HG03521 (cell line): Measurements from ENCODE around the gene SKI.
A peak's percentile ranks its signal among the peaks of the same experiment; 100 is the strongest.

Source experiments
- ATAC-seq: cut with Tn5 transposase; IDR thresholded peaks from one replicate; pipeline ENCODE4 v1.9.1; 2021; ENCODE audit warnings: mild to moderate bottlenecking, moderate library complexity; ENCODE audit not compliant: unreplicated experiment

Gene SKI

DNA sequence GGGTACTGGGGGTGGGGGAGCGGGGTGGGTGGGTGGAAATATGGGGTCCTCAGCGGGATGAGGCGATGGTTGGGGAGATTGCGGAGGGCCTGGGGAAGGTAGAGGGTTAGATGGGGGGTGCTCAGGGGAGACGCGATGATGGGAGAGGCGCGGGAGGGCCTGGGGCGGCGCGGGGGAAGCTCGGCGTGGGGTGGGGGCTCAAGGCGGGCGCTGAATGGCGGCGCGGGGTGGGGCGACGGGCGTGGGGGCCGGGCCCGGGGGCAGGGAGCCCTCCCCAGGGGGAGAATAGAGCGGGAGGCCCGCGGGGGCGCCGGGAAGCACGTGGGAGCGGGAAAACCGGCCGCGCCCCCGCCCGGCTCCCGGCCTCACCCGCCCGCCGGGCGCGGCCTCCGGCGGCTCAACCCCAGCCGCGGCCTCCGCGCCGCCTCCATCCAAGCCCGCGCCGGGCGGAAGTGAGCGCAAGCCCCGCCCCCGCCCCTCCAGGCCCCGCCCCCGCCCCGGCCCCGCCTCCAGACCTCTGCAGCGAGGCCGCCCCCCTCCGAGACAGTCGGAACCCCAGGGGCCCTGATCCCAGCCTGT lies 33.7 kb upstream of the SKI start, which contains the start of gene FAAP20:
TSS of gene FAAP20 (minus strand) at position 454 of the 579 bp plus-strand sequence. CDS start at position 431, 23 bp downstream.
- peak; percentile 48 for ATAC-seq

DNA sequence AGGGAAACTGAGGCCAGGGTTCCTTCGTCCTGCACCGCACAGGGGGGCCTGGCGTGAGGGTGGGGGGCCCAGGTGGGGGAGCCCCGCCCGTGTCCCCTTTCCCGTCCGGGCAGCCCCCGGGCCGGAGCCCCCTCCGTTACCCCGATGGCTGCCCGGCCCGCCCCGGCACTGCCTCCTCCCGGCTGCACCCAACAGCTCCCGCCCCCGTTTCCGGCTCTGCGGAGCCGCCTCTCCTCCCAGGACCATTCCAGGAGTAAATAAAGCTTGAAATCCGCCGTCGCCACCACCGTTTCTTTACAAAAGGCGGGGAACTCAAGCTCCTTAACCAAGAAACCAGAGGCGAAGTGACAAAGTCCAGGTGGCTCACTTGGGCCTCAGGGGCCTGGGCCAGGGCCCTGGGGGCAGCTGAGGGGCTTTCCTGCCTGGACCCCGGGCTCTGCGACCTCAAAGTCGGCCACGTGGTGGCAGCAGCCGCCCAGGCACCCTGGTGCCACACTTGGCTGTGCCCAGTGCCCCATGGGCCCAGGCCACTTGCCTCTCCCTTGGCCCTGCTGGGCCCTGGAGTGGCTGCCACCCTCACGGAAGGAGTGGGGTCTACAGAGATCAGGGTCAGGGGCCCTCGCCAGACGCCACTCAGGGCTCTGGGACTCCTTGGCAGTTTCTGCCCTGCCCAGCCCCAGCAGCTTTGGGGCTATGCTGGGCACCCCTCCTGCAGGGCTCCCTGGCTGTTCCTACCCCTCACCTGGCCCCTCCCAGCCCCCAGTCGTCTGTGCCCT lies 33.0 kb upstream of the SKI start:
- ATAC-seq = peak; percentile 57

DNA sequence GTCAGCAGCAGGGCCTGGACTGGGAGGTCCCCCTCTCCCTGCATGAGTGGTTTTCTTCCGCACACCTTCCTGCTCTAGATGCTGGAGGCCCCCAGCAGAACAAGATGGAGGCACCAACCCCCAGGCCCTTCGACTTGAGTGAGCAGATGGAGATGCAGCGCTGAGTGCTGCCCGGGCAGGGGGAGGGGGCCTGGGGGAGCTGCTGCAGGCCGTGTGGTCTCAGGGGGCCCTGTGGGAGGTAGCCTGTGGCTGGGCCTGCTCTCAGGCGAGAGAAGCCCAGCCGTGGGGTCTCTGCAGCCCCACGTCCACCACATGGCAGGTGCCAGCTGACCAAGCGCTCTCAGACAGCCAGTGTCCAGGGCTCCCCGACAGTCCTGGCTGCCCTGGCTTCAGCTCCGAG lies 32.3 kb upstream of the SKI start:
- ATAC-seq = no peak

DNA sequence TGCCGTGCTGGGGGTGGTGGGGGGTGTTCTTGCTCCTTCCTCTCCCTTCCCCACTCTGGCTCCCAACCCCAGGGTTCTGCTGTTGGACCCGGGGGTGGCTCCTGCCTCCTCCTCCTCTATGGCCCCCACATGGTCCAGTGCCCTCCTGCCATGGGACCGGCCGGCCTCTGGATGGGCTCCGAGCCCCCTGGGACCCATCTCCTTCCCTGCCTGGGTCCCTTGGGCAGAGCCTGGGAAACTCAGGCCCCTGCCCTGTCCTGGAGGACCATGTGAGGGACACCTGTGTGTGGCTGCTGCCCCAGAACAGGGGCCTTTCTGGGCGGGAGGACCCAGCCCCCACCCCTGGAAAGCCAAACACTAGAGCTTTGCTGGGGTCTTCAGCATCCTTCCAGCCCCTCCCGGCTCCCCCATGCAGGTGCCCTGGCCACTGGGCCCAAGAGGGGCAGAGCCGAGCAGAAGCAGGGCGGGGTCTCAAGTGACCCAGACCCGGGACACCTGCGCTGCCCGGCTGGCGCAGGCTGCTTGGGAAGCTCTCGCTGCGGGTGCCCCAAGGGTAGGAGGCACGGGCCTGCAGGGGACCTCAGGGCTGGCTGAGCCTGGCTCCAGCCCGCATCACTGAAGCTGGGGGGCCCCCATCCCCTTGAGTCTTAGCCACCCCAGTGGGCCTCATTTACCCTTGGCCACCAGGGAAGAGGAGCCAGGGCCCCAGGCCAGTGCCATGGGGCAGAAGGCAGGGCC lies 31.0 kb upstream of the SKI start:
- no peak for ATAC-seq

DNA sequence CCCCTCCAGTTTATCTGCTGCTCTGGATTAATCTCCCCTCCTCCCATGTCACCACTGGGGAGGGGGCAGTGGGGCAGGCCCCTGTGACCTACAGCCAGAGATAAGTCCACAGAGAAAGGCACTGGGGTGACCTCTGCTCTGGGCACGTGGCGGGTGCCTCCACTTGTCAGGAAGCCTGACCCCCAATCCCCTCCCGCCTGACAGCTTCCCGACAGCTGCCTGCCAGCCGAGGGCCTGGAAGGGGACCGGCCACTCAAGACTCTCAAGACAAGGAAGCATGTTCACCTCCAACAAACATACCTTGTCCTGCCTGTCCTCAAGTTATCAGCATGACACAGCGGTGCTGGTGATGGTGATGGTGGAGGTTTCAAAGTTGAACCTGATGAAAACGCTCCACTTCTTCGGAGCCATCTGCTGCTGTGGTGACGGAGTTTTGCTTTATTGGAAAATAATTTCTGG lies 30.4 kb upstream of the SKI start:
- ATAC-seq = no peak

DNA sequence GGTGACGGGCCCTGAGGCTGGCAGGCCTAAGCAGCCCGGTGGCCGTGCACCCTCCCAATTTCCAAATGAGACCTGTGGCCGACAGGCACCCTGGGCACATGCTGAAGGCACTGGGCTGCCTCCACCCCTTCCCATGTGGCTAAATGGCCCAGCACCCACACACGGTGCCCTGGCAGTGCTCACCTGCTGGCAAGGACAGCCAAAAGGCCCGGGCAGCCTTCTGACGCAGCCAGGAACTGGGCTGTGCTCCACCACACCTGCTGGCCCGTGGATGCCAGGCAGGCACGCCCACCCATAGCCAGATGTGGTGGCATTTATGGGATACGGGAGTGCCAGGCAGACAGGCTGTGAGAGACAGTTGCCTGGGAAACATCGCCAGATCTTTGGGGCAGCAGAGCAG lies 29.5 kb upstream of the SKI start:
- ATAC-seq = no peak

DNA sequence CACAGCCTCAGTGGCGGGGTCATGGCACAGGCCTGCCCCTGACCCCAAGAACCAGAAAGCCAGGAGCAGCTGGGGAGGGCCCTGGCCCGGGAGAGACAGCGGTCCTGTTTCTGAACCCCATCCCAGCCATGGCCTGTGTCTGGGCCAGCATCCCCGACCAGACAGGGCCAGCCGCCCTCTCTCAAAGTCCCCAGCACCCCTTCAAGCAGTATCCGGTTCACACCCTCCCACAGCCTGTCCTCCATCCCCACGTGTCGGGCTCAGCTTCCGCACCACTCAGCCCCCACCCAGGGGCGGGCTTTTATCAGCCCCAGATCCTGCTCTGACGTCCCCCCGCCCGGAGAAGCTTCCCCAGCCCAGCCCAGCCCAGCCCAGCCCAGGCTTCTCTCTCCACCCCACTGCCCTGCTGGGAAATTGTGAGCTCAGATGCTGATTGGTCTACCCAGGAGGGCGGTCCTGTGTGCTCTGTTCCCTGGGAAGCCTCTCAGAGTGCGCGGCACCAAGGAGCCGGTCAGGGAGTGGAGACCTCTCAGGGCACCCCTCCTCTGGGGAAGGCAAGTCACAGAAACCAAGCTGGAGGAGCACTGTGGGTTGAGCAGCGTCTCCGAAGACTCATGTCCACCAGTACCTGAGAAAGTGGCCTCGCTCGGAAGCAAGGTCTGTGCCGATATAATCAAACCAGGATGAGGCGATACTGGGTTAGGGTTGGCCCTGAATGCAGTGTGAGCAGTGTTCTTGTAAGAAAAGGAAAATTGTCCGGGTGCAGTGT lies 28.9 kb upstream of the SKI start:
- ATAC-seq = peak; percentile 29

DNA sequence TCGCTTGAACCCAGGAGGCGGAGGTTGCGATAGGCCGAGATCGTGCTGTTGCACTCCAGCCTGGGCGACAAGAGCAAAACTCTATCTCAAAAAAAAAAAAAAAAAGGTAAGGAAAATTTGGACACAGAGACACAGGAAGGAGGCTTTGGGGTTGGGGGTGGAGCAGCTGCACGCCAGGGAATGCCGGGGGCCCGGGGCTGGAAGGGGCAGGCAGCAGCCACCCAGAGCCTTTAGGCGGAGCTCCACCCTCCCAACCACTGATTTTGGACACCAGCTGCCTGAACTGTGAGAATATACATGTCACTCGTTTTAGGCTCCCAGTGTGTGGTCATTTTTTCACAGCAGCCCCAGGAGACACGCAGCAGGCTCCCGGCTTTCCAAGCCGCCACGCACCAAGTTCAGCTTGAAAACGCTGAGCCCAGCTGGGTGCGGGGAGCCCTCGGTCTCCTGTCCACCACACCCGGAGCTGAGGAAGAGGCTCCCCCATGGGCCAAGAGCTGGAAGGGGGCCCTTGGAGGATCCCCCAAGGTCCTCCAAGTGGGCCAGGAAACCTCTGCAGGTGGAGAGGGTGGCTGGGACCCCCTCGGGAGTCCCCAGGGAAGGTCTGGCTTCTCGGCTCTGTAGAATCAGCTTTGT lies 27.7 kb upstream of the SKI start:
- no peak for ATAC-seq

DNA sequence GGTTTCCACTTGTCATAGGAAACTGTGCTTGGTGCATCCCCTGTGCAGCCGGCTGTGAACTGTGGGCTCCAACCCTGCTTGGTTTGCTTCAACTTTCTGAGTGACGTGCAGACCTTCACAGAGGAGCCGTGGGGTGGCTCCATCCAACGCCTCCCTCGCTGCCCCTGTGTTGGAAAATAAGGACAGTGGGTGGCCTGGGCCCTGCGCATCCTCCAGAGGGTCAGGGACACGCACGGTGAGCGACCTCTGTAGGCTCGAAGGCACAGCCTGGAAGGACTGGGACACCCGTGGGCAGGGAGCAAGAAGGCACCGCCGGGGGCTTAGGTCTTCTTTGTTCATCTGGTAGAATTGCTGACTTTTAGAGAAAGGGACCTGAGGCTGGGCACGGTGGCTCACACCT lies 27.1 kb upstream of the SKI start:
- no peak for ATAC-seq

DNA sequence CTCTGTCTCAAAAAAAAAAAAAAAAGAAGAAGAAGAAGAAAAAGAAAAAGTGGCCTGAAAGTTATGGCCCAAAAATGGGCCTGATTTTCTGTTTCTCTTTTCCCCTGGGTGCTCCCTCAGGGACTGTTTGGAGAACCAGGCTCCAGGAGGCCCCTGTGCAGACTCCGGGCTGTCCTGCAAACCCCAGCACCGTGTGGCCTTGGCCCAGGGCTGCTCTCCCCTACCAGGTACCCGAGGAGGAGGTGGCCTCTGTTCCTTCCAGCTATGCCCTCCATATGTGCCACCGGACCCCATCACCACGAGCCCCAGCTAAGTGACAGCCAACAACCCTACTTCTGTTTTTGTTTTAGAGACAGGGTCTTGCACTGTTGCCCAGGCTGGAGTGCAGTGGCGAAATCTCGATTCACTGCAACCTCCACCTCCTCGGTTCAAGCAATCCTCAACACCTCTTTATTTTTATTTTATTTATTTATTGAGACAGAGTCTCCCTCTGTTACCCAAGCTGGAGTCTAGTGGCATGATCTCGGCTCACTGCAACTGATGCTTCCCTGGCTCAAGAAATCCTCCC lies 26.0 kb upstream of the SKI start:
- no peak for ATAC-seq

DNA sequence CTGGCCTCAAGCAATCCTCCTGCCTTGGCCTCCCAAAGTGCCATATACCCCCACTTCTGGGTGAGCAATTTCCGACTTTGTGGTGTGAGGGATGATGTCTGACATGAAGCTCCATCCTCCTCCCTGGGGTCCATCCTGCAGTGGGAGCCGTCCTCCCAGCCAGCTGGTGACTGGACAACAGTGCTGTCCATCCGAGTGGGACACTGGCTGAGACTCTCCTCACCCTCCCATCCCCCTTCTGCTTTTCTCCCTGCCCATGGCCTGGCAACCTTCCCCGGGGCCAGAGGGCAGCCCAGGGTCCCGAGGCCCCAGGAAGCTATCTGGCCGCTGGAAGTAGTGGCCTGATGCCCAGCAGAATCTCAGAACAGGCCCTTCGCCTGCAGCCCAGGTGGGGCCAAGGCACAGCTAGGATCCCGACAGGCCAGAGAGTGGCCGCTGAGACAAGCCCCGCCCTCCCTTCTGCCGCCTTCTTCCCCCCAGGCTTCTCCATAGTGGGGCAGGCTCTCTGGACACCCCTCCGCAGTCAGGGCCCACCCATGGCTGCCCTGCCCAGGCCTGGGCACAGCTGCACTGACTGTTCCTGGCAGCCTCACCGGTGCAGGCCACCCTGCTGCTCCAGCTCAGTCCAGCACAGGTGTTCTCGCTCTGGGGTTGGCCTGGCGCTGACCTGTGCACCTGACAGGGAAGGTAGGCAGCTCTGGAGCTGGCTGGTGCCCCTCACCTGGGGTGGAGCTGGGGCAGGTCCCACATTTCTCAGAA lies 25.1 kb upstream of the SKI start:
- ATAC-seq = no peak

DNA sequence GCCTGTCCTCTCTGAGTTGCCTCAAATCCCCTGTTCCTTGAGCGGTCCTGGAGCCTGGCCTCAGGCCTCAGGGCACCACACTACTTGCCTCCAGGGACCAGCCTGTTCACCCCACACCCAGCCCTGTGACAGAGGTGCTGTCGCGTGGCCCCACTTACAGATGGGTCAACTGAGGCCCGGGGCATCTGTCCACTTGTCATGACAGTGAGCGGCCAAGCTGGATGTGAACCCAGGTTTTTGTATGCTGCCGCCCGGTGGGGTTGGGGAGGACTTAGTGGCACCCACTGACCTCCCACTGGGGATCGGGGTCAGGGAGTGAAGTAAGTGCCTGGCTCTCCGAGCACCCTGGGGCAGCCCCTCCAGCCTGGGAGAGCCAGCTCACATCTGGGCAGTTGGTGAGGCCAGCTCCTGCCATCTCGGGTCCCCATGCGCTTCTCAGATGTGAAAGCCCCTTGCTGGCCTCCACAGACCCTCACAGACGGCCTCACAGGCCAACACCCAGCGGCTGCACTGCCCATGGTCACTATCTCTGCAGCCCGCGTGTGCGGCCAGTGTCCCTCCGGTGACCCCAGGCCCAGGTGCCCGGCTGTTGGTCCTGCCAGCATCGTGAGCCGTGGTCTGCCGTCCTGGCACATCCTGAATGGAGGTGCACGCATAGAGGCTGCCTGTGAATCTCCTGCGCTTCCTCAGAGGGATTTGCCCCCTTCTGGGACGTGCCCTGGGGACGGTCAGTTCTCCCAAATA lies 24.3 kb upstream of the SKI start:
- ATAC-seq = no peak

DNA sequence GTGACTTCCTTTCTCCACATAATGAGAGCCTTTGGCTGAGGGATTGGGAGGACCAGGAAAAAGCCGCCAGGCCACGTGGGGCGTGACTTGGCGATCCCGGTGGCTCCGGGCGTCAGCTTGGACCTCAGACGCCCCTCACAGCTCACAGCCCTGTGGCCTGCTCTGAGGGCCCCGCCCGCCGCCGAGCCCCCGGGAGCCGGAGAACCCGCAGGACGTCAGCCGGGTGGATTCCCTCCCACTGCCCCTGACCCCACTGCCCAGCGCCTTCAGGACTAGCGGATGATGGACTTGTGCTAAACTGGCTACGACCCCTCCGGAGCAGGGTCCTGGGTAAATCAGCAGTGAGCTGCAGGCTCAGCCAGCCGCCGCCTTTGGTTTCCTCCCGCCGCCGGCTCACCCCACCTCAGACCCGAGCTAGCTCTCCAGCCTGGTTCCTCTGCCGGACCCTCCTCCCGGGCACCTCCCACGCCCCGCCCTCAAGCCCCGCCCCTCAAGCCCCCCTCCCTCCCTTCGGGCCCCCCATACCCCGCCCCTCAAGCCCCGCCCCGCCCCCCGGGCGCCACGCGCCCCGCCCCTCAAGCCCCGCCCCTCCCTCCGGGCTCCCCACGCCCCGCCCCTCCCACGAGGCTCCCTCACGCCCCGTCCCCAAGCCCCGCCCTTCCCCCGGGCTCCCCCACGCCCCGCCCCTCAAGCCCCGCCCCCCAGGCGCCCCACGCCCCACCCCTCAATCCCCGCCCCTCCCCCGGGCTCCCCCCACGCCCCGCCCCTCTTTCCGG lies 23.5 kb upstream of the SKI start:
- ATAC-seq = no peak

DNA sequence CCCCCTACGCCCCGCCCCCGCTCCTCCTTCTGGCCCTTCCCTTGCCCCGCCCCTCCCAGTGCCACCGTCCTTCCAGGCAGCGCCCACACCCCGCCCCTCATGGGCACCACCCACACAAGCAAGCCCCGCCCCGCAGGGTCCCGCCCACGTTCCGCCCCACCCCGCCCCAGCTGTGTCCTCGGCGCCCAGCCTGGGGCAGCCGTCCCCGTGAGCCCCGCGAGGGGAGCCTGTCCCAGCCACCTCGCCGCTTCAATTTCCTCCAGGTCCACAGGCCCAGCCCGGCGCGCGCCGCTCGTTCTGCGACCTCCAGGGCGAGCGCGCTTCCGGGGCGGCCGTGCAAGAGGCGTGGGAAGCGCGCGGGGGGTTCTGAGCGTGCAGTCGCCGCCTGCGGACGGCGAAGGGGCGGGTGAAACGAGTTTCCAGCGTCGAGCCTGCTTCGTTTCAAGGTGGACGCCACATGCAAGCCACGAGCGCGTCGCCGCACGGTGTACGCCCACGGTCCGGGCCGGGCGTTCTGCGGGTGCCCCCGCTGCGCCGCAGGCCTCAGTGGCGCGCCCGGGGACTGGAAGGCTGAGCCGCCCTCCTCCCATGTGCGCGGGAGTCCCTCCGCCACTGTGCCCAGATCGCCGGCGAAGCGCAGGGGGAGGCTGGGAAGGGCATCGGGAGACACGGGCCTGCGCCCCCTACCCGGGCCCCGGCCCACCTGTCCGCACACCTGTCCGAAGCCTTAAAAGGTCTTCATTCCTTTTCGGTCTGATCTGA lies 22.7 kb upstream of the SKI start:
- peak; percentile 66 for ATAC-seq

DNA sequence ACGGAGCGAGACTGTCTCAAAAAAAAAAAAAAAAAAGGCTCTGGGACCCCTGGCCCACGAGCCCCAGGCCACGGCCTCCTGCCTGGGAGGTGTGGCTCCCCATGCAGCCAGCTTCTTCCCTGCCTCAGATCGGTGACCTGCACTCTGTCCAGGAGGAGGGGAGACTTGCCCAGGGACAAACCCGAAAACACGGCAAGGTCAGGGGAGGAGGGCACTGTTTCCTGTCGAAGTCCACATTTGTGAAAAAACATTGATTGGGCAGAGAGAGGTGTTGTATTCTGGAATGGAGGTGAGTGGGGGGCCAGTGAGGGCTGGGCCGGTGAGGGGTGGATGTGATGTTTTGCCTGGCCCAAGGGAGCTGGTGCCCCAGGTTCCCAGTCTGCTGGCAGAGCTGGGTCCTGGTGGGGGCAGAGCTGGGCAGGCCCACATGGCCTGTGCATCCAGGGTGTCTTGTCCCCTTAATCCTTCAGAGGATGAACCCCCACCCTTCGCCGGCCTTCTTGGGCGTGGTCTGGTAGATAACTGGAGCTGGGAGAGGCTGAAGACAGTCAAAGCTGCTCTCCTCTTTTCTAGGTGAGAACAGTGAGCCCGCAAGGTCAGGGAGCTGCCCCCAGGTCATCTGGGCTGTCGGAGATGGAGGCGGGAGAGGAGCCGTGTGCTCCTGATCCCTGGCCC lies 21.2 kb upstream of the SKI start:
- ATAC-seq = no peak

DNA sequence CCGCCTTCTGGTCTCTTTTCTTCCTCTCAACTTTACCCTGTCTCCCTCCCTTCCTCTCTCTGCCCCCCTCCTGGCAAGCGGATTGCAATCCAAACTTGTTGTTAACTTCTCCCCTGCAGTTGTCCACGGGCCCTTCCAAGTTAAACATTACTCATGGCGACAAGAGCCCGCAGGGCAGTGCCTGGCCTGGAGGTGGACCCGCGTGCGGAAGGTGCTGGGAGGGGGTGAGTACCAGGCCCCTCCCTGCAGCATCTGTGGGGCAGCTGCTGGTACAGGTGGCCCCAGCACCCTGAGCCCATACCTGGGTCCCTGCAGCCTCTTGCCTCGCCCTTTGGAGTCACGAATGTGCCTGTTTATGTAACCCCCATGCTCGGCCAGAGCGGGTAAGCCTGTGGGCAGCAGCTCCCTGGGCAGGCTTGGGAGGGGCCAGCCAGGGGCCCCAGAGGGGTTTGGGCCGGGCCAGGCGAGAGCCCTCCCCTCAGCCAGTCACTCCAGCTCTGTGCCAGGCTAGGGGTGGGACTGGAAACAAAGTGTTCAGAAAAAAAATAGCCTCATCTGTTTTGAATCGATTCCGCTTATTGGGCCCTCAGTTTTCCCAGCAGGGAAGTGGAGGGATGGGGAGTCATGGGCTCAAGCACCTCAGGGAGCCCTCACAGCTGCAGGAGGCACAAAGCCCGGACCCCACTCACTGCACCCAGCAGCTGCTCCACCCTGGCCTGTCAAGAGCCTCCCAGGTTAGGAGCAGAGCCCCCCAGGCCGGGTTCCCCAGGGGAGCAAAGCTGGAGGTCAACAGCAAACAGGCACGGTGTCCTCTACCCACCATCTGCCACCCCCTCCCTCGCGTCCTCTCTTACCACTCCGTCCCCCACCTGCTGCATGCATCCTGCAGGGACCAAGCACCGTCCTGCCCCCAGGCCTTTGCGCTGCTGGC lies 19.5 kb upstream of the SKI start:
- ATAC-seq = no peak
